SHP77 treated with DMSO at 0.1 percent for 48 hours (cell line): Measurements from ENCODE around the gene GNG12.

Source experiments
- DNase-seq: peaks from one replicate; lab custom pipeline; 2025; lab: John Stamatoyannopoulos, UW

GNG12 gene

DNA sequence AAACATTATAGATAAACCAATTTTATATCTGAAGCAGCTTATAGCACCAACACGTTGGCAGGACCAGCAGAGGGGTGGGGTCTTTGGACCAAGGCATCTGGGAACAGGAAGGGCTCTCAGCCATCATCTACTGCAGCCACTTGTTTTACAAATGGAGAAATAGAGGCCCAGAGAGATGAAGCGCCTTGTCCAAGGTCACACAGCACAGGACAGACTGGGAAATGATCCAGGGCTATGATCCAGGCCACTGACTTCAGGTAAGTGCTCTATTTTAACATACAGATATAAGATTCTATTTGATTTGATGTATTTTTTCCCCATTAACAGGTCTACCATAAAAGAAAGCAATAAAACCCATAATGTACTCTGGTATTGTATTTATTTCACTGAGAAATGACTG, 131.4 kb downstream of the GNG12 start:
- DNase-seq: no peak

DNA sequence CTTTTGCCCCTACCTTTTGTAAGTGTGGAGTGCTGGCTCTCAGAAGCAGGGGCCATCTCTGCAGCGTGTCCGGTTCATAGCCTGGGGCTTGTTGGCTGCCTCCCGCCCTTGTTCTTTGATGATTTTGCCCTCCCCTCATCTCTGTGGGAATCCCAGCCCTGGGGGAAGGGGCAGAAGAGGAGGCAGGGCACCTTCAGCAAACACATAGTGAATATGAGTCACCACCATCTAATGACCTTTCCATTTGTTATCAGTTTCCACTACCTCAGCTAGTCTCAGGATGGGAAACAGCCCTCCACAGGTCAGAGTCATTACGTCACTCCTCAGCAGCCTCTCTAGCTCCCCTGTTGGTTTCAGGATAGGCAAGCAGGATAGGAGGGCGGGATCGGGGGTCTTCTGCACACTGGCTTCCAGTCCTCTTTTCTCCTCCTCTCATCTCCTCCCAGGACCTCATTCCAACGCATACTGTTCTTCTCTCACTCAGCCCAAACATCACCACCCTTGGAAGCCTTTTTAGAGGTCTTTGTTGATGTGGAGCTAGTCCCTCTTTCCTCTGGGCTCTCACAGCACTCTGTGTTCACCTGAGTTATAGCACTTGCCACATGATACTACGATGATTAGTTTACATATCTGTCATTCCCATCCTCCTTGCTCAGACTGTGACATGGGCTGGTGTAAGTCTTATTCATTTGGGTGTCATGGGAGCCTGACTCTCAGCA, 132.4 kb downstream of the GNG12 start:
- DNase-seq: no peak

DNA sequence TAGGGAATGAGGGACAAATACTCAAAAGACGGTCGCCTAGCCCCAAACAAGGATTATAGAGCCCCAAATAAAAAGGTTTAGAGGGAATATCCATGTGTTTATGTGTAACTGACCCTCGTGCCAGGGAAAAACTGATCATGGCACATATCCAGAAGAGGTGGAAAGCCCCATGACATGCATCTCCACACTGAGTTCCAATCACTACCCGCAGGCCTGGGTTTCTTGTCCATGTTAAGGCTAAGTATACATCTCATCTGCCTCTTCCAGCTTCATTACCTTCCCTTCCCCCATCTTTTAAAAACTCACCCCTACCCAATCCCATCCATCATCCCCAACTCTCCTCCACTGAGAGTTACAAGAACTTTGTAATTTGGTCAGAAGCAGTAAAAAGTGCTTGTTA, 133.0 kb downstream of the GNG12 start:
- DNase-seq: no peak

DNA sequence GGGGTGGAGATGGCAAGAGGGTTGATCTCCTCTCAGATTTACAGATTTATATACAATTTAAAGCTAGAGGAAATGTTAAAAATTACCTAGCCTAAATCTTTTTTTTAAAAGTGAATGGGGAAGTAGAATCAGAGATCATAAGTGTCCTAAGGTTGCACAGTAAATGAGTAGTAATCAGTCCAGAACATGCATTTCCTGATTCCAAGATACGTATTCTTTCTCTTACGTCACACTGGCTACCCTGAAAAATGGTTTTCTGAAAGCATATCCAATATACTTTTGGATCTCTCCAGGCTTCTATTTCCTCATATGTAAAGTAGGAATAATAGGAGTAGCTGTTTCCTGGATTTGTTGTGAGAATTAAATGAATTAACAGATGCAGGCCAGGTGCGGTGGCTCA, 136.6 kb downstream of the GNG12 start:
- DNase-seq: no peak

DNA sequence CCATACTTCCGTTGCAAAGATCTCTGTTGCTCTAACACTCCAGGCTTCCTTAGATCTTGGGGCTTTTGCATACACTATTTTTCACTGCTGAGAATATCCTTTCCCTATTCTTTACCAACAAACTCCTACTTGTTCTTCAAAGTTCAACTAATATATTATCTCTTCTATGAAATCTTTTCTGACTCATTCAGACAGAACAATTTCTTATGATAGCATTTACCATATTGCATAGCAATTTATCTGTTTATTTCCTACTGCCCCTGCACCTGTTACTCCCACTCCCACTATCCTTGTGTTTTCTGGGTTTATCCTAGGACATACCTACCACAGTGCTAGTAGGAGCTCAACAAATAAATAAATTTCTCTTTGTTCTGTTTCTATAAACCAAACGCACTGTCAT, 137.3 kb downstream of the GNG12 start:
- DNase-seq: no peak

DNA sequence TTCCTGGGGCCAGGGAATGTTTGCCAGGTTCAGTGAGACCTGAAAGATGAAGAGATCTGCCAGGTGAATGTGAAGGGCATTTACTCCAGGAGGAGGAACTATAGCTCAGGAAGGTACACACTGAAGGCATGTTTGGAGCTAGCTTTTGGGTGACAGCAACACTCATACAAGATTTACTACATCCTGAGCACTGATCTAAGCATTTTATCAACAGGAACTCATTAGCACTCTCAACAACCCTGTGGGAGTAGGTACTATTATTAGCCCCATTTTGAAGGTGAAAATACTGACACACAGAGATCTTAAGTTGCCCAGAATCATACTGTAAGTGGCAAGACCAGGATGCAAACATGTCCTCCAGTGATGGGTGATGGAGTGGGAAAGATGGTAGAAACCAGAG, 141.6 kb downstream of the GNG12 start:
- DNase-seq: no peak

DNA sequence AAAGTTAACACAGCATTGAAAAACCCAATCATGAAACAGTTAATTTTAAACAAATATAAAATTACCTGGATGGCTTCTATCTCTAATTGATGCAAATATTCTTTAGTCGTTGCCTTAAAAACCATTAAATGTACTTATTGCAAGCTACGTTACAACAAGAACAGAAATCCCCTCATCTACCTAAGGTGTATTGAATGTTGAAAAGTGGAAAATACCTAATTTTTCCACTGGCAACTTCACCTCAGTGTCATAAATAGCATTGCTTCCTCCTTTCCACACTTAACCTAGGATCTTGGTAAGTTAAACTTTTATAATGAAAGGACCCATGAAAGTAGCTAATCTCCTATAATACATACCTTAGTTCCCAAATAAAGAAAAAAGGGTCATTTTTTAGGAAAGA, 142.9 kb downstream of the GNG12 start:
- no peak for DNase-seq

DNA sequence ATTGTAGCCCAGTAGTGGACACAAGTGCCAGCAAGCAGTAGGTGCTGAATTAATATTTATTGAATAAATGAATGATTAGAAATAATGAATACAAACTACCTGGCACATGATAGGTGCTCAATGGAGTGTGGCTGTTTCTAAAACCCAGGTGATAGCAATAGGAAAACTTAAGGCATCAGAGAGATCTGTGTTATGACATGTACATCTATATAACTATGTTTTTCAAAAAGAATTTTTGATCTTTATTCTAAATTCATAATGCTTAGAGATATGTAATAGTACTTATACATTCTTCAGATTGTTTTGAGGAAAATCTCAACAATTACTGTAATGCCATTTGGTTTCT, 143.3 kb downstream of the GNG12 start:
- no peak for DNase-seq

DNA sequence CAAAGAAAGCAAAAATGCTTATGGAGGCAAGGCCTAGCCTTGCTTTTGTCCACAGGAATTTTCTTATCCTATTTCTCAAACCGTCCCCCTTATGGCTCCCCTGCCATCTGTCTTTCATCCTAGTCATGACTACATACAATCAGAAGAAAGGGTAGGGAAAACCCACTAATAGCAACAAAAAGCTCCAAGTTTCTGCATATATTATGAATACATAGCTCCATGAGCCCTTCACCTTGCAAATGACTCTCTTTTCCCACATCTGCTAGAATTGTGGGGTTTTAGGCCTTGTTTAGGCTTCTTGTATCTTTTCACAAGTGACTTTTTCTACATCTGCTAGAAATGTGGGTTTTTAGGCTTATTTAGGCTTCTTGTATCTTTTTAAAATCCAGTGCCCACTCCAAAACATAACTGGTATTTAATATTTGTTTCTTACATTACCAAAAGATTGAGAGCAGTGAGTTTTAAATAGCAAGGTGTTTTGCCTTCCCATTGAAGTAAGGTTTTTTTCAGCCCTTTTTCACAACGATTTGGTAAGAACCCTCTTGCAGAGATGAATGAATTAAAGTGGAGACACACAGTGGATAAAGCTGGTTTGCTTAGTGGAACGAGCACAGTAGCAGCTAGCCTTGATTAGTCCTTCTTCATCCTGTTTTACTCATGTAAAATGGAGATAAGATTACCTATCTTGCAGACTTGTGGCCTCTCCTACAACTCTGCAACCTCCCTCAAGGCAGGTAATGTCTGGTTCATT, 143.8 kb downstream of the GNG12 start:
- DNase-seq: no peak

DNA sequence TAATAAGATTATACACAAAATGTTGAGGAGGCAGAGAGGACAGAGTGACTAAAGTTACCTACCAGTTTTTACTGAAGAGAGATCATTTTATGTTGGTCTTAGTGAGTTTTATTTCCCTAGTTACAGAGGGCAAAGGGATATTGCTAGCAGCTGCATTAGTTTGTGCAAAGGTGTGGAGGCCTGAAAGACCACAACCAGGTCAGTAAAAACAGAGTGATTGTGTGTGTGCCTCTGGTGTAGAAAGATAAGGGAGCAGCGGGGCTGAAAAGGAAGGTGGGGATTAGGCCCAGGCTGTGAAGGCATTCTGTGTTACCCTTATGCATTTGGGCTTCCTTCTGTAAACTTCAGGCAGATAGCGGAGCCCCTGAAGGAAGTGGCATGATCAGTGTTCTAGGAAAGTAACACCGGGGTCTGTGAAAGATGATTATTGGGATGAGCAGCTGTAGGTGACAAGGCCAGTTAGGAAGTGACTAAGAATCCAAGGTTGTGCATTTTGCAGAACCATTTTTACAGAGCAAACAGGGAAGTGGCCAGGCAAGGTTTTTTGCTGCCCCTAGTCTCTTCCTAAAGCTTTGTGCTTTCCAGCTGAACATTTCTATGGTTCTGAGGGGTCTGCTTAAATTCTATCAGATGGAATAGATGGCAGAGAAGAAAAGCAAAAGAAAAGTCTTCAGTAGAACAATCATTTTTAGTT, 144.6 kb downstream of the GNG12 start:
- no peak for DNase-seq

DNA sequence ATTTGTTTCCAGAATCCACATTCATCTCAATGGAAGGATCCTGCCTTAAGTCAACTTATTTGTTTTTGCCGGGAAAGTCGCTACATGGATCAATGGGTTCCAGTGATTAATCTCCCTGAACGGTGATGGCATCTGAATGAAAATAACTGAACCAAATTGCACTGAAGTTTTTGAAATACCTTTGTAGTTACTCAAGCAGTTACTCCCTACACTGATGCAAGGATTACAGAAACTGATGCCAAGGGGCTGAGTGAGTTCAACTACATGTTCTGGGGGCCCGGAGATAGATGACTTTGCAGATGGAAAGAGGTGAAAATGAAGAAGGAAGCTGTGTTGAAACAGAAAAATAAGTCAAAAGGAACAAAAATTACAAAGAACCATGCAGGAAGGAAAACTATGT, 145.6 kb downstream of the GNG12 start:
- DNase-seq: no peak

DNA sequence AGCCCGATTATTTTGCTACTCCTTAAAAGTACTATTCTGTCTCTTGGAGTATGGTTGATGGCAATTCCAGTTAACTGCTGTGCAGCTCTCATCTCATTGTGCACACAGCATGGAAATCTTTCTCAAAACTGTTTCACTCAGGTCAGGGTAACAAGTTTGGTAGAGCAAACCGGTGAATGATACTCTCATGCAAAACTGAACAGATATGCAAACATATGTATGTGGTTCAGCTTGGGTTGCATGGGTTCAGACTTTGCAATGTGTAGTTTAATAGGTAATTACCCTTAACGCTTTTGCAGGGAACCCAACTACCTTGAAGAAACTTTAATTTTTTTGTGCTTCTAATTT, 146.1 kb downstream of the GNG12 start:
- DNase-seq: no peak

DNA sequence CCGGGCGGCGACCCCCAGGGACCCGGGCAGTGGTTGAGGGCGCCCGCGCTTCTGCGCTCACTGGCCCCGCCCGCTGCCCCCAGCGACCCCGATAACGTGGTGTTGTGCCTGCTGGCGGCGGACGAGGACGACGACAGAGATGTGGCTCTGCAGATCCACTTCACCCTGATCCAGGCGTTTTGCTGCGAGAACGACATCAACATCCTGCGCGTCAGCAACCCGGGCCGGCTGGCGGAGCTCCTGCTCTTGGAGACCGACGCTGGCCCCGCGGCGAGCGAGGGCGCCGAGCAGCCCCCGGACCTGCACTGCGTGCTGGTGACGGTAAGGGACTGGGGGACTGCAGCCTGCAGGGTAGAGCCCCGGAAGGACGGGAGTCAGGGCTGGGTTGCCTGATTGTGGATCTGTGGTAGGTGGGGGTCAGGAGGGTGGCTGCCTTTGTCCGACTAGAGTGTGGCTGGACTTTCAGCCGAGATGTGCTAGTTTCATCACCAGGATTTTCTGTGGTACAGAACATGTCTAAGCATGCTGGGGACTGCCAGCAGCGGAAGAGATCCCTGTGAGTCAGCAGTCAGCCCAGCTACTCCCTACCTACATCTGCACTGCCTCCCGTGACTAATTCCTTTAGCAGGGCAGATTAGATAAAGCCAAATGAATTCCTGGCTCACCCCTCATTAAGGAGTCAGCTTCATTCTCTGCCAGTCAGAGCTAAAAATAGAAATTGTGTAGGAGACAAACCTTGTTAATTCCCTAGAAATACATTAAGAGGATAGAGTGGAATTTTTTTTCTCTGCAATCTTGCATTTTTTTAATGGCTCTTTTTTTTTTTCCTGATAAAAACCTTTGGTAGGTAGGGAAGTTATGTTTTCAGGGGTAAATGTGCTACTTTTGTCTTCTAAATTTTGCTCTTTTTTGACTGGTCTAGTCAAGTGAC, 146.7 kb downstream of the GNG12 start:
- peak; percentile 54 for DNase-seq

DNA sequence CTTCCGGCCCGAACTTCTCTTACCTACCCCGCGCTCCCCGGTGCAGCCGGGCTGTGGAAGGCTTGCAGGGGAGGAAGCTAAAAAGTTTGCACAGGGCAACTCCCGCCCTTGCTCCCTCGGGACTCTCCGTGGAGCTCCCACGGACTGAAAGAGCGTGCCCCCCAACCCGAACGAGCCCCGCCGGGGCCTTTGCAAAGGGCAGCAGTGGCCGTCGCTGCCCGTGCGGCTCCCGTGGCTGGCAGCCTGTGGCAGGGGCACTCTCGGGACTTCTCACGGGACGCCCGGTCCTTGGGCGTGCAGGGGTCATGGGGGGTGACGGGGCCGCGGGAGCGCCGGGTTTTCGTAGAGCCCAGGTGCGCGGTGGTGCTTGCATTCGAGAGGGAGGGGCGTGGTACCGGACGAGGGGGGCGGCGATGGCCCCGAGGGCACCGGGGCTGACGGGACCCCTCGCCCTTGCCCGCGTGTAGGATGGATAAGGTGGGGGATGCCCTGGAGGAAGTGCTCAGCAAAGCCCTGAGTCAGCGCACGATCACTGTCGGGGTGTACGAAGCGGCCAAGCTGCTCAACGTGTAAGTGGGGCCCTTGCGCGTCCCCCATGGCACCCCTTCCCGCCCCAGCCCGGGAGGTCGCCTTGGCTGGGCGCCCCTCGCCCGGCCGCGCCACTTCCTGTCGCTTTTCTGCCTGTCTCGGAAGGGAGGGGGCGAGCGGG, 147.6 kb downstream of the GNG12 start:
- DNase-seq: no peak

DNA sequence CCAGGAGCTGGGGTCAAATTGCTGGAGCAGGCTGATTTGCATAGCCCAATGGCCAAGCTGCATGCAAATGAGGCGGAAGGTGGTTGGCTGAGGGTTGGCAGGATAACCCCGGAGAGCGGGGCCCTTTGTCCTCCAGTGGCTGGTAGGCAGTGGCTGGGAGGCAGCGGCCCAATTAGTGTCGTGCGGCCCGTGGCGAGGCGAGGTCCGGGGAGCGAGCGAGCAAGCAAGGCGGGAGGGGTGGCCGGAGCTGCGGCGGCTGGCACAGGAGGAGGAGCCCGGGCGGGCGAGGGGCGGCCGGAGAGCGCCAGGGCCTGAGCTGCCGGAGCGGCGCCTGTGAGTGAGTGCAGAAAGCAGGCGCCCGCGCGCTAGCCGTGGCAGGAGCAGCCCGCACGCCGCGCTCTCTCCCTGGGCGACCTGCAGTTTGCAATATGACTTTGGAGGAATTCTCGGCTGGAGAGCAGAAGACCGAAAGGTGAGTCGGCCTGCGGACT, 148.2 kb downstream of the GNG12 start, which contains the start of gene GADD45A:
Gene GADD45A, plus strand, starts transcription at position 135 of the 491 bp plus-strand sequence. Its CDS starts 294 bp downstream, at position 429.
- peak; percentile 96 for DNase-seq

DNA sequence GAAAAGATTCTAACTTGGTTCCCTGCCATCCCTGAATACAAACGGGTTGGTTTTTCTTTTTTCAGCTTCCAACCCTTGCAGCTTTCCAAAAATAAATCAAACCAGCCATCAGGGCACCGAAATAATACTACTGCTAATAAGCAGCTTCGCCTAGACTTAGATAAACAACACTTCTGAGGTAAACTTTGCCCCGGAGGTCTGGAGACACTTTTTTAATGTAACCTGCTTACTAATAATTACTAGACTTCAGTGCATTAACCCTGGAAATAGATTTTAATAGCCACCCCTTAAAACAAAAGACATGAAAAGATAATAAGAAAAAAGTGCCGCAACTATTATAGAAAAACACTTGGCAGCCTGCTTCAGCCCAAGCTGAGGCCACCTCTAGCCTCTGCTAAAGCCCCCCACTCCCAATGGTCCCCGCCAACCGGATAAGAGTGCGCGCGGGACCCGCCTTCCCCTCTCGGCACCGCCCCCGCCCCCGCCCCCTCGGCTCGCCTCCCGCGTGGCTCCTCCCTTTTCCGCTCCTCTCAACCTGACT, 148.7 kb downstream of the GNG12 start:
- no peak for DNase-seq

DNA sequence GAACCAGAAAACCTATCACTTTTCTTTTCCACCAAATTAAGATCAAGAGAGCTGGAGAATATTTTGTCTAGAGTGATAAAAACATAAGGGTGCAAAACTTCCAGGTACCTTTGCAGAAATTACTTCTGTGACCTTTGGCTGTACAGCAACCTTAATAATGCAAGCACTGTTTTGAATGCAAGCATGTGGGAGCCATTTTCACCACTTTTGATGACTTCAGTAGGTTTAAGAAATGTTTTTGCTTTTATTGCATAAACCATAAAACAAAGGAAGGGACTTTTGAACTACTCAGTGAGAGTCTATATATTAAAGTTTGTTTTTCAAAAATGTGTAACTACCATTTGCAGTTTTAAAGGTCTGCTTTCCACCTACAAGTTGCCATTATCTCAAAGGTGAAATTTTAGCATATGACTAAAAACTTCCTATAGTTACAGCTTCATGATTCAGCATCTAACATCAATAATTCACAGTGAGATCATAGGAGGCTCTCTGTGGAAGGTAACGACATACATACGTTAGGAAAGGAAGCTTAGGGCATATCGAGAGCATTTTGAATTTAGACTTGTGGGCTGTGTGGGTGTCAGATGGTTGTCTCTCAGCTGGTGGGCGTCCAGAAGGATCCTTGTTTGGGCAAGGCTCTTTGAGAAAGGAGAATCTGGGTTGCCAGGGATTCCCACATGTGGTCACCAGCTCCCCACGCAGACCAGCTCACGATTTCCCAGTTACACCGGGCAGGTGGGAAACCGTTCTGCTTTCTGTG, 149.3 kb downstream of the GNG12 start:
- no peak for DNase-seq

DNA sequence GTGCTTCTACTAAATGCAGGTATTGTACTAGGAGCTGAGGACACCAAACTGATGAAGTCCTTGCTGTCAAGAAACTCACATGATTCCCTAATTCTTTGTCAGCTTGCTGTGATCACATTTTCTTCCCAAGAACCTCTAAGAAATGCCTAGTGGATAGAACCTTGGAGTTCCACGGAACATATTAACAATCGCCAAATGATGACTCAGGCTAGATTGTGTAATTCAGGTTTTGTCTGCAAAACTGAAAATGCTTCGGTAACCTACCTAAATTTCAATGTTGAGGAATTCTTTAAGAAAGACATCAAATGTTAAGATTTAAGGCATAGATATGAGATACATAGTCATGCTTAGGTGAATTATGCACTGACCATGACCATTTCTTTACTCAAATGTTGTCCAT, 150.0 kb downstream of the GNG12 start:
- no peak for DNase-seq

DNA sequence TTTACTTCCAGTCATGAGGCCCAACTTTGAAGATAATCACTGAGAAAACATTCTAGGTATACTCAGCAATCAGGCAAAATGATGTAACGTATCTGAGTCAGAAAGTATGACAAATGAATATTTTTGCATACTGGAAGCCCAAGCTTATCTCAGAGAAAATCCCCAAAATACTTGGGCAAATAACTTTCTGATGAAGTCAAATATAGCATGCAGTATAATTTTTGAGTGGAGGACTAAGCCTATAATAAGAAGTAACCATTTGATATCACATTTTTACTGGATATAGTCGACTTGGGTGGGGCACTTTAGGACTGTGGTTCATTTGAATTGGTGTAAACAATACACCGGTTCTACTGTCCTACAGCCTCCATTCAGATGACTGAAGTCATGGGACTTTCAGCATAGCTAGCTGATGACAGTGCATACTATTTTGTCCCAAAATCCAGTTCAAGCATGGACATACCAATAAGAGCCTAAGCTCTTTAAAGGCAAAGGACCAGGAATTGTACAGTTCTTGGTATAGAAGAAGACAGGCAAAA, 150.5 kb downstream of the GNG12 start:
- DNase-seq: no peak

DNA sequence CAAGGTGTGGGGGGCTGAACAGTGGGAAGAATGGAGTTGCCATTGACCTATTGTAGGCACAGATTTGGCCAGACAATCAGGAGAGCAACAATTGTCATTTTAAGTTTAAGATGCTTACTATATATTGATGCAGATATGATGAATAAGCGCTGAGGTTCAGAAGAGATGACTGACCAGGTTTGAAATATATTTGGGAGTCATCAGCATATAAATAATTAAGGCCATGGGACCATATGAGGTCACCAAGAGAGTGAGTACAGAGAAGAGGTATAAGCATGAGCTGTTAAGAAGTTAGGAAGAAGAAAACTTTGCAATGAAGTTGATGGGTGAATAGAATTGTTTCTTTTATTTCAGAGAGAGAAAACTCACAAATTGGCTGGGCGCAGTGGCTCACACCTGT, 152.8 kb downstream of the GNG12 start:
- no peak for DNase-seq
